B cell (primary cell): ENCODE data around the gene NTRK2.

ENCODE experiments used
- CTCF ChIP-seq: fragments of 200-600 bp; IDR thresholded peaks from one replicate; pipeline ENCODE4 v1.8.0; 2022; ENCODE audit warnings: antibody characterized with exemption, mild to moderate bottlenecking
- EZH2 ChIP-seq: IDR thresholded peaks from 2 replicates; pipeline ENCODE4 v1.6.1; 2012; ENCODE audit warnings: borderline replicate concordance, low read depth, mild to moderate bottlenecking, moderate library complexity, low read length; ENCODE audit not compliant: insufficient read depth, poor library complexity, severe bottlenecking

- TF ChIP-seq CTCF (no peak), EZH2 (no peak)
Observed at GRCh38 chr9:84703793-84704192, 34.3 kb downstream of the NTRK2 start.
